HG02759 (cell line): ENCODE measurements around the gene TFAP2E.

Experiments used
- ATAC-seq: cut with Tn5 transposase; IDR thresholded peaks from one replicate; pipeline ENCODE4 v1.9.1; 2021; ENCODE audit warnings: mild to moderate bottlenecking, moderate library complexity; ENCODE audit not compliant: unreplicated experiment

Gene TFAP2E

GRCh38 chr1:35573198-35574124 is at the start of gene TFAP2E:
Gene TFAP2E (plus strand): TSS chr1:35573314. CDS start chr1:35573578, 264 bp downstream.
- ATAC-seq, result no peak

DNA sequence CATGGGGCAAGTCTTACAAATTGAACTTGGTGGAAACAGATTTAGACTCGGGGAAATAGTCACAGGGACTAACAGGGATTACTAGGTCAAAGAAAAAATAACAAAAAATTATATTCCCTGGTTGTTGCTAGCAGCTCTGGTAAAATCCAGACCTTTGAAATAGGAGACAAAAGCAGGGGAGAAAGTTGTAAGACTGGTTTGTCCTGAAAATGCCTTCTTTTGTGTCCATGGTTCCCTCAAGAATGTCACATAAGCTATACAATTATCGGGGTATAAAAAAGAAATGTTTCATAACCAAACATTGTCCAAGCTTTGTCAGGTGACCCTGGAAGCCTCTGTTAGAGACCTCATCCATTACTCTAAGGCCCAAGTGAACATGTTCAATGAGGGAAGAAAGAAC is 49.0 kb upstream of the TFAP2E start:
- ATAC-seq, result no peak

DNA sequence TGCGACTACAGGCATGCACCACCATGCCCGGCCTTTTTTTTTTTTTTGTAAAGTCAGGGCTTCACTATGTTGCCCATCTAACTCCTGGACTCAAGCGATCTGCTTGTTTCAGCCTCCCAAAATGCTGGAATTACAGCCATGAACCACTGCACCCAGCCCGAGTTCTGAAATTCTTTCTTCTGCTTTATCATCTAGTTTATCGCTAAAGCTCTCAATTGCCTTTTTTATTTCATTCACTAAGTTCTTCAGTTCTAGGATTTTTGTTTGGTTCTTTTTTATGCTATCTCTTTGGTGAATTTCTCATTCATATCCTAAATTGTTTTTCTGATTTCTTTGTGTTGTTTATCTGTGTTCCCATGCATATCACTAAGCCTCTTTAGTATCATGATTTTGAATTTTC is 42.9 kb upstream of the TFAP2E start:
- no peak for ATAC-seq

GRCh38 chr1:35530946-35531345 is 42.2 kb upstream of the TFAP2E start:
- ATAC-seq, result no peak

- ATAC-seq, result no peak
Measured at GRCh38 chr1:35531368-35531767, 41.7 kb upstream of the TFAP2E start.

- ATAC-seq, result no peak
Measured at GRCh38 chr1:35532497-35533223, 40.5 kb upstream of the TFAP2E start.

GRCh38 chr1:35533586-35533985 is 39.5 kb upstream of the TFAP2E start:
- no peak for ATAC-seq

DNA sequence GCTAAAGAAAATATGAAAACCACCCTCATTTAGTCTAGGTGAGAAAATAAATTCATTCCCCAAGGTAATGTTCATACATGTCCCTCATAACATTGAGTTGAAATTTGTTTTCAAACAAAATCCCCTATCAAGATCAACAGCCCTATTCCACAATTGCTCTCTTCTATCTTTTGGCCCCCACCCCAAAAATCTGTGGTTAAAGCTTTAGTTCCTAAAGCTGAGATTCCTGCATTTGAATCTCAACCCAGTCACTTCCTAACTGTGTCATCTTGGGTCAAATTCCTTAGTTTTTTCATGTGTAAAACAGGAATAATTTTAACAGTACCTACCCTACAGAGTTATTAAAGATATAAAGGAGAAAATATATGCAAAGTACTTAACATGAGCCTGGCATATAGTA is 37.9 kb upstream of the TFAP2E start:
- ATAC-seq, result no peak

DNA sequence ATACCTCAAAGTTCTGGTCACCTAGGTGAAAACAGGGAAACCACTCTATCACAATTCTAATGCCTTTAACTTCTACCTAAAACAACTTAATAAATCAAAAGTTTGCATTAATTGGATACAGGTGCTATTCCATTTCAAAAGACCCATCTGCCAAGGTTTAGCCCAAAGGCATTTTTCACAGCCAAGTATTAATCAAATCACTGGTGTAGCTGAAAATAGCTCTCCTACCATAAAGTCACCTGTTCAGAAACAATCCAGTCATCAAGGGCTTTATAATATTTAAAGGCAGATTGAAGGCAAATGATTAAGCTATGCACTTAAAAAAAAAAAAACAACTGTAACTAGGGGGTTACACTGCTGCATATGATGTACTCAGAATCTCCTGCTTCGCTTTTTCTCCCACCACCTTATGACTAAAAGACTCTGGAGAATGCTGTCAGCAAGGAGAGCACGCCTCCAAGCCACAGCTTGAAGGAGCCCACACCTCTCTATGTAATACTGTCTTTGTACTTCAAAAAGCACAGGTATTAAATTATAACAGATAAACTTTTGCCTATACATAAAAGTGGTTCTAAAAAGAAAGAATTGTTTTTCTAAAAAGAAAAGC is 36.5 kb upstream of the TFAP2E start:
- ATAC-seq, result no peak

GRCh38 chr1:35537806-35538205 is 35.3 kb upstream of the TFAP2E start:
- no peak for ATAC-seq

- peak; percentile 50 for ATAC-seq
Measured at GRCh38 chr1:35539073-35539823, 33.9 kb upstream of the TFAP2E start.

GRCh38 chr1:35539824-35540261 is 33.3 kb upstream of the TFAP2E start:
- ATAC-seq, result no peak

DNA sequence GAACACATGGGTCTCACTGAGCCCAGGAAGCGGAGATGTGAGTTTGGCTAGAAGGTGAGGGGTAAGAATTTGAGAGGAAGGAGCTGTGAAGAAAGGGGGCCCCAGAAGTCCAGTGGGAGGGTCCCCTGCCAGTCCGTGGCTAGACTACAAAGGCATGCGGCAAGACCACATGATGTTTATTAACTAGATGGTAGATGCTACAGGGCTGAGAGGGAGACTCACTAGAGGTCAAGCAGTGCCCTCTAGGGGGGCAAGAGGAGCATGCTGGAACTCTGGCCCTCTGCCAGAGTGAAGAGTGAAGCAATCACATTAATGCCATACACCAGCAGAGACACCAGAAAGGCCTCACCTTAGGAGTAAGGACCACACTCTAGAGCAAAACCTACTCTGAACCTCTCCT is 28.1 kb upstream of the TFAP2E start:
- no peak for ATAC-seq

GRCh38 chr1:35546614-35547013 is 26.5 kb upstream of the TFAP2E start:
- ATAC-seq, result no peak

GRCh38 chr1:35553851-35554250 is 19.3 kb upstream of the TFAP2E start:
- no peak for ATAC-seq

DNA sequence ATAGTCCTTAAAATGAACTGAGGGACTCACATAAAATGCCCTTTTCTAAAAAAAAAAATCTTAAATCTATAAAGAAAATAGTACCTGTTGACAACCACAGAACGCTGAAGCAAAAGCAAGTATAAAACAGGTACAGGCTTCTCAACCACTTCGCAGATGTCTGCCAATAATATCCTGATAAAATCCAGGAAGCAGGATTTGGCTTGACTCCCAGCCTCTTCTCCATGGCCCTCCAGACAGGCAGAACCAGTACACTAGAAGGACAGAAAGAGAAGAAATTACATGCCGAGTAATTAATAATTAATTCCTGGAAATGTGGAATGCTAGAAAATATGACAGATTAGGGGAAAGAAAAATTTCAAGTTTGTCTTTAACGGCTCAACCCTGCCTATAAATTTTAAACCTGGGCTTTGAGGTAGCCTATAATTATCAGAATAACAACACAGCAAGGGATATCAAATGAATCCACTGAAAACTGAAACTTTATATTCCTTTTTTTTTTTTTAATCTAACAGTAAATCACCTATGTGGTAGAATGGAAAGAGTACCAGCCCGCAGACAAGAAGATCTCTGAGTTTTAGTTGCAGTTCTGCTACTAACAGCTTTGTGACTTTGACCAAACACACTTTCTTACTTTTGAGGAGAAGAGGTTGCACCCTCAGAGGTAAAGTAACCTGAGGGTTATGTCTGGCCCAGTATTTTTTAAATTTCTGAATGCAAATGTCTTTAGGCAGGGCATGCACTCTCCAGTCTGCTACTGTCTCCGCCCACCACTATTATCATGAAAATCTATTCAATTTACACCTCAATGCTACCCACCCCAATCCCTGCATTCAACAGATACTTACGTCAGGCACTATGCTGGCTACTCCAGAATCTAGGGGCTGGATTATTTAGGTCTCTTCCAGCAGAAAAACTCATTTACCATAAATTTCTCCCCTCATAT is 18.6 kb upstream of the TFAP2E start:
- no peak for ATAC-seq

GRCh38 chr1:35555212-35555584 is 17.9 kb upstream of the TFAP2E start:
- ATAC-seq, result no peak

DNA sequence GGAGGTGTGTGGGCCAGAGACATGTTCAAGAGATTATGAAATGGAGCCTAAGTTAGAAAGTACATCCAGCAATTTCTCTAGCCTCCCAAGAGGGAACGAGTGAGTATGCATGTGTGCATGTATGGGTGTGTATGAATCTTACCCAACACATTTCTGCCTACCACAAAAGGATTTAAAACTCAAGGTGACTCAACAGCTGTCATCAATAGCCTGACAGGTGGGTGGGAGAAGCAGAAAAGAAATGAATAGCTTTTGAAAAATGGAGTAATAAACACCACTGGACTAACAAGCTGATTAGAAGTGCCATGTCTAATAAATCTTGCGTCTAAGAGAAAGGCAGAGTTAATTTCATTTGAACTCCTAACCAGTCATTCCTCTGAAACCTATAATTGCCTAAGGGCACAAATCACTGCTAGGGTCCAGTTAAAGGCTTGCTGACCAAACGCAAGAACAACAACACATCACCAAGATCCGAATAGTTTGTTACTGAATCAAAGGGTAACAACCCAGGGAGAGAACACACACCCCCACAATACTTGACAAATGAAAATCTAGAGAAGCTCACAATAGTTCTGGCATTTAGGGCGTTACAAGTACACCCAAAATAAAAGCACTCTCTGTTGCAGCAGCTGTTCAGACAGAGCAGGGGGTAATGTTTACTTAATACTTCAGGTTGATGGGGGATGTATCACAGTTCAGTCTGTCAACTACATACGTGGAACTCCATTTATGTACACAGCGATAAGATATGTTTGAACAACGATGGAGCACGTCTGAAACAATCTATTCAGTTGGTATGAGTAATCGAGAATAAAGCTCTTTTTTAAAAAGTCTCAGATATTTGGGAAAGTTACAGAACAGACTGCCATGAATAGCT is 17.3 kb upstream of the TFAP2E start:
- no peak for ATAC-seq
